Small intestine (tissue), 7 donors: ENCODE results near the gene C16orf74. TPM values are rescaled to one million over a fixed set of nuclear protein-coding genes. Genes with fewer than 3 reads are reported as not detected.

Source experiments
- DNase-seq, 2 donors: peaks; one replicate each; pipeline versions ENCODE4 v3.0.0 to v3.0.0-alpha.2; 2013
- FAIRE-seq: peaks from 2 replicates; lab custom pipeline; 2012; peaks lifted over from hg19 to GRCh38; lab: Jason Lieb, UNC
- H3K27ac ChIP-seq, 3 donors: one replicate each; pipeline ENCODE4 v1.5.1; 2013; ENCODE audit warnings: low read length in 2 of 3, mild to moderate bottlenecking in 2 of 3, control low read depth in 1 of 3, inconsistent platforms in 1 of 3, low read depth in 1 of 3, moderate library complexity in 1 of 3
- H3K27me3 ChIP-seq, 3 donors: one replicate each; pipeline ENCODE4 v1.6.1; 2013; ENCODE audit warnings: low read length in 3 of 3, inconsistent platforms in 1 of 3; ENCODE audit not compliant: control insufficient read depth in 3 of 3, insufficient read depth in 3 of 3
- H3K36me3 ChIP-seq, 3 donors: one replicate each; pipeline ENCODE4 v1.6.1; 2013; ENCODE audit warnings: low read length in 3 of 3, inconsistent platforms in 1 of 3, low read depth in 1 of 3, mild to moderate bottlenecking in 1 of 3, moderate library complexity in 1 of 3; ENCODE audit not compliant: control insufficient read depth in 3 of 3, insufficient read depth in 2 of 3
- H3K4me1 ChIP-seq, 3 donors: one replicate each; pipeline ENCODE4 v1.6.1; 2013; ENCODE audit warnings: low read length in 2 of 3, inconsistent platforms in 1 of 3, low read depth in 1 of 3, mild to moderate bottlenecking in 1 of 3, moderate library complexity in 1 of 3; ENCODE audit not compliant: control insufficient read depth in 3 of 3, insufficient read depth in 2 of 3
- H3K4me3 ChIP-seq, 3 donors: one replicate each; pipeline ENCODE4 v1.5.1; 2013; ENCODE audit warnings: low read length in 3 of 3, control low read depth in 1 of 3, inconsistent platforms in 1 of 3, low read depth in 1 of 3, mild to moderate bottlenecking in 1 of 3, moderate library complexity in 1 of 3
- H3K9me3 ChIP-seq, 2 donors: one replicate each; pipeline ENCODE4 v1.6.1; 2013; ENCODE audit warnings: low read depth in 1 of 2, low read length in 1 of 2; ENCODE audit not compliant: control insufficient read depth in 2 of 2, insufficient read depth in 1 of 2
- WGBS, 3 donors: extraction: QIAGEN DNeasy Blood & Tissue Kit; methylation state at CpG; one replicate each; pipeline ENCODE4 v1.1.7; 2013; 5-methylcytosine and 5-hydroxymethylcytosine counted together
- polyA plus RNA-seq, 4 donors: library from polyadenylated mRNA; stranded (reverse) in 3 of 4; unstranded in 1 of 4; fragments of 200-250 nt in 3 of 4; fragments of 120-200 nt in 1 of 4; gene quantifications; one replicate each; pipeline versions ENCODE4 v1.2.1 to v1.2.3, GENCODE V29; 2013
- donor health status: healthy with polysubstance abuse.
- donor health status: control.
- donor health status: control.
- donor health status: Bipolar disorder and iron deficiency.
- donor health status: healthy.

The C16orf74 gene
- polyA plus RNA-seq, 4 donors, result 1.2 to 5.6 (median 4.9) TPM; not detected in 1

- H3K4me1 ChIP-seq, result no peaks in the 10 kb centered on the region
- no peaks in the 10 kb centered on the region for H3K9me3 ChIP-seq
- FAIRE-seq (no peak), DNase-seq (peak; percentile 21 to 28)
- H3K27ac ChIP-seq, result no peak overlapping the region
- no peaks in the 10 kb centered on the region for H3K36me3 ChIP-seq
- WGBS, 3 donors, result 33 to 58% (median 38%) methylated on average over 20 of the region's 20 CpGs
- H3K4me3 ChIP-seq, result no peak overlapping the region
- peaks cover 0 to 7% (median 0%) of the 10 kb centered on the region in 3 donors for H3K27me3 ChIP-seq
Measured at GRCh38 chr16:85759631-85760419, 8.9 kb upstream of the C16orf74 start.

GRCh38 chr16:85759136-85759535 lies 8.2 kb upstream of the C16orf74 start:
- no peak for FAIRE-seq
- WGBS, 3 donors, result 49 to 77% (median 69%) methylated on average over 16 of the region's 16 CpGs
- Histone ChIP-seq H3K36me3 (no peaks in the 10 kb centered on the region), H3K27me3 (peaks cover 0 to 9% (median 0%) of the 10 kb centered on the region in 3 donors), H3K27ac (no peak overlapping the region), H3K9me3 (no peaks in the 10 kb centered on the region), H3K4me3 (no peak overlapping the region), H3K4me1 (no peaks in the 10 kb centered on the region)
- no peak for DNase-seq

GRCh38 chr16:85757341-85757822 lies 6.5 kb upstream of the C16orf74 start:
- no peaks in the 10 kb centered on the region for H3K36me3 ChIP-seq
- no peak overlapping the region for H3K4me3 ChIP-seq
- DNase-seq (no peak), FAIRE-seq (no peak)
- 57 to 69% (median 67%) methylated on average over 7 of the region's 7 CpGs for WGBS, 3 donors
- no peaks in the 10 kb centered on the region for H3K9me3 ChIP-seq
- H3K4me1 ChIP-seq, result peaks cover 0 to 11% (median 0%) of the 10 kb centered on the region in 3 donors
- H3K27me3 ChIP-seq, result peaks cover 0 to 23% (median 0%) of the 10 kb centered on the region in 3 donors
- H3K27ac ChIP-seq, result peak overlapping the region in 1 of 3 donors; percentile 65

GRCh38 chr16:85755929-85756768 lies 5.3 kb upstream of the C16orf74 start:
- Histone ChIP-seq H3K36me3 (no peaks in the 10 kb centered on the region), H3K4me1 (peaks cover 0 to 21% (median 0%) of the 10 kb centered on the region in 3 donors), H3K27me3 (peaks cover 2 to 35% (median 4%) of the 10 kb centered on the region in 3 donors), H3K27ac (peak overlapping the region in 1 of 3 donors; percentile 84), H3K4me3 (no peak overlapping the region), H3K9me3 (no peaks in the 10 kb centered on the region)
- FAIRE-seq, result no peak
- WGBS, 3 donors, result 62 to 70% (median 67%) methylated on average over 25 of the region's 25 CpGs
- no peak for DNase-seq

- H3K27me3 ChIP-seq, result peaks cover 2 to 49% (median 4%) of the 10 kb centered on the region in 3 donors
- DNase-seq, result no peak
- FAIRE-seq, result no peak
- peaks cover 0 to 32% (median 3%) of the 10 kb centered on the region in 3 donors for H3K4me1 ChIP-seq
- H3K4me3 ChIP-seq, result no peak overlapping the region
- H3K36me3 ChIP-seq, result no peaks in the 10 kb centered on the region
- WGBS, 3 donors, result 16 to 59% (median 30%) methylated on average over 7 of the region's 7 CpGs
- peak overlapping the region in 1 of 3 donors; percentile 36 for H3K27ac ChIP-seq
- no peaks in the 10 kb centered on the region for H3K9me3 ChIP-seq
Measured at GRCh38 chr16:85754413-85754812, 3.5 kb upstream of the C16orf74 start.

GRCh38 chr16:85753976-85754375 lies 3.1 kb upstream of the C16orf74 start:
- no peaks in the 10 kb centered on the region for H3K9me3 ChIP-seq
- peaks cover 2 to 53% (median 4%) of the 10 kb centered on the region in 3 donors for H3K27me3 ChIP-seq
- FAIRE-seq (no peak), DNase-seq (peak in 1 of 2 donors; percentile 28)
- WGBS, 3 donors, result 21 to 65% (median 39%) methylated on average over 5 to 7 of the region's 7 CpGs
- H3K27ac ChIP-seq, result peak overlapping the region in 1 of 3 donors; percentile 36
- H3K36me3 ChIP-seq, result no peaks in the 10 kb centered on the region
- H3K4me1 ChIP-seq, result peaks cover 0 to 32% (median 3%) of the 10 kb centered on the region in 3 donors
- H3K4me3 ChIP-seq, result no peak overlapping the region

GRCh38 chr16:85753559-85753958 lies 2.7 kb upstream of the C16orf74 start:
- peaks cover 0 to 32% (median 3%) of the 10 kb centered on the region in 3 donors for H3K4me1 ChIP-seq
- no peak overlapping the region for H3K27ac ChIP-seq
- no peaks in the 10 kb centered on the region for H3K36me3 ChIP-seq
- WGBS, 3 donors, result 15 to 61% (median 32%) methylated on average over 6 of the region's 6 CpGs
- peak in 1 of 2 donors; percentile 27 for DNase-seq
- H3K27me3 ChIP-seq, result peaks cover 2 to 55% (median 4%) of the 10 kb centered on the region in 3 donors
- no peak overlapping the region for H3K4me3 ChIP-seq
- no peaks in the 10 kb centered on the region for H3K9me3 ChIP-seq
- no peak for FAIRE-seq
